ENCODE measurements around the gene FAM181B.

The FAM181B gene

GRCh38 chr11:82680252-82680651 lies 53.4 kb downstream of the FAM181B start:
- DNase-seq, result no peak

Data from CD4-positive, alpha-beta T cell treated with Interleukin-1 beta for 1 hour (primary cell).